ENCODE data around the gene PROCA1.
"Not testable (repeated sequence)": the region's sequence is repeated elsewhere in the genome, so short reads cannot be mapped to it uniquely, and the experiment has no call there.

PROCA1 gene

DNA sequence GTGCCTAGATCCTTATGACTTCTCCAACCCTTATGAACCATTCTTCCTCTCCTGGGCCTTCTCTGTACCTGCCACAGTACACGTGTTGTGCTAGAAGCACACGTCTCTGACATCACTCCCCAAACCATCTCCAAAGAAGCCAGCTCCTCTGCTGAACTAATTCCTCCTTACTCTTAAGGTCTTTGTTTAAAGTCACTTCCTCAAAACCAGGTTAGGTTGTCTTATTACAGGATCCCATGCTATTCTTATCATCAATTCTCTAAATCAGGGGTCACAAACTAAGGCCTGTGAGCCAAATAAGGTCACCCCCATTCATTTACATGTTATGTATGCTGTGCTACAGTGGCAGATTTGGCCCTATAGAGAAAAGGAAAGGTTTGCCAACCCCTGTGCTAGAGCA is 45.7 kb downstream of the PROCA1 start:
- no peak for DNase-seq

- no peak for DNase-seq
These were observed 48.0 kb downstream of the PROCA1 start for GRCh38 chr17:28663723-28664122.

DNA sequence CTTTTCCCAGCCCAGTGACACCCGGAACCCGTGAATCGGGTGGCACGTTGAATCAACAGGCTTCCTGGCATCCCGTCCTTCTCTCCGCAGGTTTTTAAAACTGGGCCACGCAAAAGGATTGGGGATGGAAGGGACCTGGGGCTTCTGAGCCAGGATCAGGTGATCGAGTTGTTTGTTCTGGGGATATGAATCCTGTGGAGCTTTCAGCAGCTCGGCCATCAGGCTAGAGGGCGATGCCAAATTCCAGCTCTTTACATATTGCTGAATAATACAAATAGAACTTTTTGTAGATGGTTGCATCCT is 49.2 kb downstream of the PROCA1 start:
- no peak for DNase-seq

DNA sequence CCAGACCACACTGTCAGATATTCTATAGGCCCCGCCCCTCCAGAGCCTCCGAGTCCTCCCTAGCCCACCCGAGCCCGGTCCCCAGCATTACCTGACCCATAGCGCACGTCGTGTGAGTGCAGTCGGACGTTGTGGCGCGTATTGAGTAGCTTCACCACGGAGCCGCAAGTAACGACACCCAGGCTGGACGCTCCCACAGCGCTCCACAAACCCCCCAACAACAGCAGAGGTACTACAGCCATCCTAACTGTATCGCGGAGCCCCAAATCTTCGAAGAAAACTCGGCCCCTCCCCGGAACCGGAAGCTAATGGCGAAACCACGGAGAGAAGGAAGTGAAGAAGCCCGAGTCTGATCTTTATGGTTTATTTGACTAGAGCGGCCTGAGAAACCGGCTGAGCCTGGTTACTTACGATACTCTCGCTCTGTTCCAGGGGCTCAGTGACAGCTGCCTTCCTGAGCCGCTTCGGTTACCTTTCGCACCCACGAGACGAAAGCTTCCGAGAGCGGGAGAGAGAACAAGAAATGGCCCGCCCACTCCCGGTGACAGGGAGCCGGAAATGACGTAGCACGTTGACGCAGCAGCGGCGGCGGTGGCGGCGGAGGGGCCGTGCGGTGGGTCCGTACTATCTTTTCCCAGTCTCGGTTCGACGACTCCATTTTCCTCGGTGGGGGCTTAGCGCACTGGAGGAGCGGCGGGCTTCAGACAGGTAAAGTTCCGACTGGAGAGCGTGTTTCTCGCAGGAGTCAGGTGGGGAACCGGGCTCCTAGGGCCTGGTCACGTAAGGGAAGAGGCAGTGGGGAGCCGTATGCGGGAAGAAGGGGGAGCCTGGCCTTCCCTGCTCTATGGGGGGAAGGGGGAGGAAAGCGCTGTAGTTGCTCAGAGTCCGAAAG is 49.8 kb downstream of the PROCA1 start, which contains the start of the genes SDF2 and SUPT6H:
TSS of gene SDF2 (minus strand) at position 272 of the 892 bp plus-strand sequence. CDS start at position 242, 30 bp downstream.
TSS of gene SUPT6H (plus strand) at position 571 of the 892 bp plus-strand sequence. CDS start 11,197 bp downstream, outside the sequence.
- peak; percentile 91 for DNase-seq

GRCh38 chr17:28659497-28659881 is 52.2 kb downstream of the PROCA1 start:
- not testable (repeated sequence) for DNase-seq

- DNase-seq: not testable (repeated sequence)
These were observed 52.8 kb downstream of the PROCA1 start for GRCh38 chr17:28658766-28659496.

- DNase-seq: not testable (repeated sequence)
These were observed 53.3 kb downstream of the PROCA1 start for GRCh38 chr17:28658342-28658741.

DNA sequence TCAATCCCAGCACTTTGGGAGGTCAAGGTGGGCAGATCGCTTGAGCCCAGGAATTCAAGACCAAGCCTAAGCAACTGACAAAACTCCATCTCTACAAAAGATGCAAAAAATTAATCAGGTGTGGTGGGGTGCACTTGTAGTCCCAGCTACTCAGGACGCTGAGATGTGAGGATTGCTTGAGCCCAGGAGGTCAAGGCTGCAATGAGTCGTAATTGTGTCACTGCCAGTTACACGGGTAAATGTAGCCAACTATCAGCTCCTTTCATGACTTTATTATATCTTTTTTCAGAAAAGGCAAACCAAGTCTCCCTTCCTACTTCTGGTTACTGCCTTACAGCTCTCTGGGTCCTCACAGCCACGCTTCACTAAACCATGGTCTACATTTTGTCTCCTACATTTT is 53.9 kb downstream of the PROCA1 start:
- no peak for DNase-seq

GRCh38 chr17:28655160-28655559 is 56.5 kb downstream of the PROCA1 start:
- no peak for DNase-seq

Data from activated CD4-positive, alpha-beta T cell treated with anti-CD3 and anti-CD28 coated beads, Interleukin-2, amount 50 U/mL, for 1 hour (primary cell).